ENCODE data around the gene EXOC6B.

DNA sequence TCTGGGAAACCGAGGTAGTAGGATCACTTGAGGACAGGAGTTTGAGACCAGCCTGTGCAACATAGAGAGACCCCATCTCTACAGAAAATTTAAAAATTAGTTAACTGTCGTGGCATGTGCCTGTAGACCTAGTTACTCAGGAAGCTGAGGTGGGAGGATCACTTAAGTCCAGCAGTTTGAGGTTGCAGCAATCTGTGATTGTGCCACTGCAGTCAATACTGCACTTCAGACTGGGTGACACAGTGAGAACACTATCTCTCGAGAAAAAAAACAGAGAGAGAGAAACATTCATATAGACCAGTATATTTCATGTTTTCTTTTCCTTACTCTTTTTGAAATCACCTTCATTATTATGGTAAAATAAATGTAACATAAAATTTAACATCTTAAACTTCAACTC lies 387.5 kb downstream of the EXOC6B start:
- TF ChIP-seq, protein P1, sequence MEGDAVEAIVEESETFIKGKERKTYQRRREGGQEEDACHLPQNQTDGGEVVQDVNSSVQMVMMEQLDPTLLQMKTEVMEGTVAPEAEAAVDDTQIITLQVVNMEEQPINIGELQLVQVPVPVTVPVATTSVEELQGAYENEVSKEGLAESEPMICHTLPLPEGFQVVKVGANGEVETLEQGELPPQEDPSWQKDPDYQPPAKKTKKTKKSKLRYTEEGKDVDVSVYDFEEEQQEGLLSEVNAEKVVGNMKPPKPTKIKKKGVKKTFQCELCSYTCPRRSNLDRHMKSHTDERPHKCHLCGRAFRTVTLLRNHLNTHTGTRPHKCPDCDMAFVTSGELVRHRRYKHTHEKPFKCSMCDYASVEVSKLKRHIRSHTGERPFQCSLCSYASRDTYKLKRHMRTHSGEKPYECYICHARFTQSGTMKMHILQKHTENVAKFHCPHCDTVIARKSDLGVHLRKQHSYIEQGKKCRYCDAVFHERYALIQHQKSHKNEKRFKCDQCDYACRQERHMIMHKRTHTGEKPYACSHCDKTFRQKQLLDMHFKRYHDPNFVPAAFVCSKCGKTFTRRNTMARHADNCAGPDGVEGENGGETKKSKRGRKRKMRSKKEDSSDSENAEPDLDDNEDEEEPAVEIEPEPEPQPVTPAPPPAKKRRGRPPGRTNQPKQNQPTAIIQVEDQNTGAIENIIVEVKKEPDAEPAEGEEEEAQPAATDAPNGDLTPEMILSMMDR (IDR thresholded peaks at IDR 0.05): no peak
- no peak for TF ChIP-seq POLR2A (IDR thresholded peaks at IDR 0.05)
